Measurements from ENCODE around the gene BTG1. TPM values are rescaled to one million over a fixed set of nuclear protein-coding genes. Genes with fewer than 3 reads are reported as not detected.
"Not testable (repeated sequence)": the region's sequence is repeated elsewhere in the genome, so short reads cannot be mapped to it uniquely, and the experiment has no call there.

Gene BTG1
- total RNA-seq, 1 experiment from 2014 or later: 0.10 TPM

DNA sequence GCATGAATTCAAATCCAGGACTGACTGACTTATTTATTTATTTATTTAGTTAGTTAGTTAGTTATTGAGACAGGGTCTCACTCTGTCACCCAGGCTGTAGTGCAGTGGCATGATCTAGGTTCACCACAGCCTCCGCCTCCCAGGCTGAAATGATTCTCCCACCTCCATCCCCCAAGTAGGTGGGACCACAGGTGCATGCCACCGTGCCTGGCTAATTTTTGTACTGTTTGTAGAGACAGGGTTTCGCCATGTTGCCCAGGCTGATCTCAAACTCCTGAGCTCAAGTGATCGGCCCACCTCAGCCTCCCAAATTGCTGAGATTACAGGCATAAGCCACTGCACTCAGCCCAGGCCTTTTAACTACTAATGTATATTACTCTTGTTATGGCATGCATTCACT is 36.0 kb downstream of the BTG1 start:
- in situ Hi-C loops (cut with HindIII; ENCODE audit: low sequenced_read_pairs): no loop called here
- no peak for DNase-seq (ENCODE audit: low spot score)

DNA sequence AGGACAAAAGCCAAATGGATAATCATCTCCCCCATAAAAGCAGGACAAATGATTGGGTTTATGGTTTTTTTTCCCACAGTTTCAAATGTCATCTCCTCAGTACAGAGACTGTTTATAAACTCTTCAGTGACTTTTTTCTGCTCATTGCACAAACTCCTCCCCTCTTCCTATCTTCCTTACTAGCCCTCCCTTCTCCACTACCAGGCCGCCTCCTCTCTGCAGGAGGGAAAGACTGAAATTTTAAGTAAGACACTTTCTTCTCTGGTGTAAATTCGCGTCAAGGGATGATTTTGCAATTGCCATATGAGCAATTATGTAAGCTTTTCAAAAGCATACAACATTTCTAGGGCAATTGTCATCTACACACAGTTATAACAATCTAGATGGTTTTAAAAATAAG is 37.0 kb downstream of the BTG1 start:
- in situ Hi-C loops (cut with HindIII; ENCODE audit: low sequenced_read_pairs): no loop called here
- peak; percentile 75 for DNase-seq (ENCODE audit: low spot score)

DNA sequence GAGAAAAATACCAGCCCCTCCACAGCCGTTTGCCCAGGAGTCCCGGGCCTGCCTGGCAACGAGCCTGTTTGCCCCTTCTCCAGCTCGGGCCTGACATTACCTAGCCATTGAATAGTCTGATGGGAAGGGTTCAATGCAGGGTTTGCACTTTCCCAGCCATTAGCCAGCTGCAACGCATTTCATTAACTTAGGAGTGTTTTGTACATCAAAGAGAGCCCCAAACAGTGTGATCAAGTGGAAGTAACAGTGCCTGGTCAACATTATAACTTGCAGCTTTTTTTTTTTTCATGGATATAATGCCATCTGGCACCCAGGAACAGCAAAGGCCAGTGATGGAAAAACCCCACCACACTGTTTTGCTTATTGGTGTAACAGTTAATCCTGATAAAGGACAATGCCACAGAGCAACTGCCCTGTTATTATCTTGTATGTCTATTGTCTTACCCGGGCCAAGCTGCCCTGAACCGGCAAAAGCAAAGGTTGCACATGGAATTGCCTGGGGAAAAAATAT is 38.0 kb downstream of the BTG1 start:
- in situ Hi-C loops (cut with HindIII; ENCODE audit: low sequenced_read_pairs): no loop called here
- DNase-seq (ENCODE audit: low spot score): peak; percentile 92

DNA sequence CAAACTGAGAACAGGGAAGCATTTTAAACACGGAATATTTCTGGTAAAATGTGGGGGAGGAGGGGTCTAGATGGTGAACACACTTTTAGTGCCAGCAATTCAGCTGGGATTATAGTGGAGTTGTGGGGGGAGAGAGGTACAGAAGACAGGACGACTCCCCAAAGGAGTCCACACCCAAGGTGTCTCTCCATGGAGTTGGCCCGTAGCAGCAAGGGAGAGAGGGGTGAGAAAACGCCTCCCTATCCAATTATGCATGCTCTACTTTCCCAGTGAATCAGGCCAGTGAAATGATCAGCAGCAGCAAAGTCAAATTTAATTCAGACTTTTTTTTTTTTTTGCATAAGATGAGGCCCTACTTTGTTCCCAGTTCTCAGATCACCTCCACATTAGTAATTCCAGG is 38.6 kb downstream of the BTG1 start:
- in situ Hi-C loops (cut with HindIII; ENCODE audit: low sequenced_read_pairs): no loop called here
- peak; percentile 82 for DNase-seq (ENCODE audit: low spot score)

DNA sequence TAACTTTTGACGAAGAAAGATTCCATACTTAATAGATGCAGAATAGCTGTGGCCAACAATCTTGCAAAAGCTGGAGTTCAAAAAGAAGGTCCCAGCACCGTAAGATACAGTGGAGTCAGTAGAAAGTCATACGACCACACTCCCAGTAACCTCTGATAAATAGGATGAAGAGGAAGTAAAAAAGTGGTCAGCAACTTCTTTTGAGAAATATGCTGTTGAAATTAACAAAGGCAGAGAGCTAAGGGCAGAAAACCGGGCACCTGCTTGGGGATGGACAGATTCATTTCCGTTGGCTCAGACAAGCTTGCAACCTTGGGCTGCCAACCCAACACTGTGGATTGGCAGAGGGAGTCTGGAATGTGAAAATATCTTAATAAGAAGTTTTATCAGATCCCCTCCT is 40.0 kb downstream of the BTG1 start:
- in situ Hi-C loops (cut with HindIII; ENCODE audit: low sequenced_read_pairs): no loop called here
- peak; percentile 79 for DNase-seq (ENCODE audit: low spot score)

DNA sequence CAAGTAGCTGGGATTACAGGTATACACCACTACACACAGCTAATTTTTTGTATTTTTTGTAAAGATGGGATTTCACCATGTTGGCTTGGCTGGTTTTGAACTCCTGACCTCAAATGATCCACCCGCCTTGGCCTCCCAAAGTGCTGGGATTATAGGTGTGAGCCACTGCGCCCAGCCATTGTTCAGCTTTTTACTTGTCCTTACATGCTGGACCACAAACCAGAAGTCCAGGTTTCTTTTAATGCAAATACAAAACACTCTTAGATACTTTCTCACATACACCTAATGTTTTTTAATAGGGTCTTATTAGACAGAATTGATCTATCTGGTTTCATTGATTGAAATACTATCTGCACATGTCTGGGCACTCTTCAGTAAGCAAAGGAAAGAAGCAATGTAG is 40.5 kb downstream of the BTG1 start:
- no peak for DNase-seq (ENCODE audit: low spot score)
- in situ Hi-C loops (cut with HindIII; ENCODE audit: low sequenced_read_pairs): no loop called here

DNA sequence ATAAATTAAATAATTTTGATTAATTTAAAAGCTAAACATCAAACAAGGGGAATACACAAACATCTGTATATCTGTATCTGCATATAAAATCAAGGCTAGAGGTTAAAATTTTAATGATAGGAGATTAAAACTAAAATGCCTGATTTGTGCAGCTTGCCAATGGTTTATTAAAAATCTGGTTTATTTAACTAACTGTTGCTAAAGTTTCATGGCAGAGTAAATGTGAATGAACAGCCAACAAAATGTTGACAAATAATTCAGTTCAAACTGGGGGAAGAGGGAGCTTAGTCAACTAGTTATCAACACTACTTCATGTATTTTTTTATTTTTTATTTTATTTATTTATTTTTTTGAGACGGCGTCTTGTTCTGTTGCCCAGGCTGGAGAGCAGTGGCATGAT is 43.0 kb downstream of the BTG1 start:
- in situ Hi-C loops (cut with HindIII; ENCODE audit: low sequenced_read_pairs): no loop called here
- no peak for DNase-seq (ENCODE audit: low spot score)

DNA sequence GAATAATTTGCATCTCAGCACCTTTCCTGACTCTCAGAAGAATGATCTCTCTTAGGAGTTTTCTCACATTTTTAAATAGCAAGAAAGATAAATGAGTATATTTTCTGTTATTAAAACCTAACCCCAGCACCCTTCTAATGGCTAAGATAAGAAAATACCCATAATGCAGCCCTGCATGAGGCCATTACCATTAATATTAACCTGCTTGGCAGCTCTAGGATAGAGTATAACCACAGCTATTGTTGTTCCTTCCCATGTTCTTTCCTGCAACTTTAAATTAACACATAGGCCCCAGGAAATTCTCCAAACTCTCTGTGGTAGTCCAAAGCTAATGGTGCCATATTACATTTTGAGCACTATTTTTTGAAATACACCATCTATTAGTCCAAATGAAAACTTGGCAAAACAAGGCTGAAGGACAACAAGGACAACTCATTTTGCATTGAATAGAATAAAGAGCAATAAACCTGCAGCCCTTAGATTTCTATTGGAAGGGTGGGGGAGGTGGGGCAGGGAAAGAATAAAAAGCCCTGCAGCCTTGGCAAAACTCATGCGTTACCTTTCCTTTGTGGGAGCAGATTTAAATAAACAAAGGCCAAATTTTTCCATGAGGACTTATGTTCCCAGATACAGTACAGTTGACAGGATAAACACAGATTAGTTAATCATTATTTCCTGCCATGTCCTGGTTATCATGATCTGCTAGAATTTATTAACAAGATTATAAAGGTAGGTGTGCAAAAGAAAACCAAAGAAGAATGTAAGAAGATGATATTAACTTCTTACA is 46.9 kb downstream of the BTG1 start:
- no peak for DNase-seq (ENCODE audit: low spot score)
- in situ Hi-C loops (cut with HindIII; ENCODE audit: low sequenced_read_pairs): no loop called here

DNA sequence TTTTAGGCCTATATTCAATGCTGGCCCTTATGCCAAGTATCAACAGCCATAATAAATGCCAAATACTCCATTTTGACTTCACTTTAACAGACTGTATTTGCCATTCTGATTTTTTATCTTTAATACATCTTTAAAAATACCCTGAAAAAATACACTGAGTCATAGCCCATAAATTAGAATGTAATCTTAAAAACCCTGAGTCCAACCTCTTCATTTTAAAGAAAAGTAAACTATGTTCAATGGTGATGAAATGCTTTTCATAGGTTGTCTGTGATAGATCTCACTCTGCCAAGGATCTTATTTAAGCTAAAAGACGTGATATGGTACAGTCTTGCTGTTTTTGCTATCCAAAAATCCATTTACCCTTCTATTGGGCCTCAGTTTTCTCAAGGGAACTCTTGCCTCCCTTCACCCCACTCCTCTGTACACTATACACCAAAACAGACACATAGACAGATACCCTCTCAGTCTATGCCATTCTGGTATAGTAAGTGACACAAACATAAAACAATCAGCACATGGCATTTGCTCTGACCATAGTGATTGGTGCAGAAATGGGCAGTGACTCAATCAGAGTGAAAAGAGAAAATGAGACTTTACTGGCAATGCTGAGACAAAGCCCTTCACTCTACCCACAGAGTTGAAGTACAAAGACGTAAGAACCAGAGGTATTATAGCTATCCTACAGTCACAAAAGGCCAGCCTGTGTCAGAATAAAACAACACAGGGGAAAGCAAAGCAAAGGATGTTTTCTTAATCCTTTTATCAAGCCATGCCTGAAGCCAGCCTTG is 49.1 kb downstream of the BTG1 start:
- no peak for DNase-seq (ENCODE audit: low spot score)
- in situ Hi-C loops (cut with HindIII; ENCODE audit: low sequenced_read_pairs): no loop called here

DNA sequence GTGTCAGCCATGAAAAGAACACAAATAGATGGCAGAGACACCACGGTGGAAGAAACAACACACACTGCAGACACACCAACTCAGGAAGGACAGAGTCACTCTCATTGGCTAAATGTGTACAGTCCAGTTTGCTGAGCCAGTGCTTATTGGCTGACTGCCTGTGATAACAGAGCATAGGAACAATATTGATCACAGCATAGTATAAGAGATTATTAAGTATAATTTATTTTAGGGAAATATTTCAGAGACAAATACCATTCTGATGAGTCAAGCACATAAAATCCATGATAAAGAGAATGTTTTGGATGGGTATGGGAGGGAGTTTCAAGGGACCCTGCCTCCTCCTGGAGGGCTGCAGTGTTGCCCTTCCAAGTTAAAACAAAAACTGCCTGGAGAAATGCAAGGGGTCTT is 50.9 kb downstream of the BTG1 start:
- in situ Hi-C loops (cut with HindIII; ENCODE audit: low sequenced_read_pairs): no loop called here
- no peak for DNase-seq (ENCODE audit: low spot score)

DNA sequence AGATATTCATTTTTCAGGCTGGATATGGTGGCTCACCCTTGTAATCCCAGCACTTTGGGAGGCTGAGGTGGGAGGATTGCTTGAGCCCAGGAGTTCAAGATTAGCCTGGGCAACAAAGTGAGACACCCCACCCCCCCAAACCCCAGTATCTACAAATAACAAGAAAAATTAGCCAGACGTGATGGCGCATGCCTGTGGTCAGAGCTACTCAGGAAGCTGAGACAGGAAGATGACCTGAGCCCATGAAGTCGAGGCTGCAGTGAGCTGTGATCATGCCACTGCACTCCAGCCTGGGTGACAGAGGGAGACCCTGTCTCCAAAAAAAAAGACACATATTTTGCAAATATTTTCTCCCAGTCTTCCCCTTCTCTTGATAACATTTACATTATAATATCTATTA is 51.3 kb downstream of the BTG1 start:
- in situ Hi-C loops (cut with HindIII; ENCODE audit: low sequenced_read_pairs); DNase-seq (ENCODE audit: low spot score): not testable (repeated sequence)
